ENCODE data around the gene ST8SIA2.

Gene ST8SIA2

GRCh38 chr15:92430069-92430440 is 36.4 kb downstream of the ST8SIA2 start:
- DNase-seq = no peak
- peaks cover 28% of the 10 kb centered on the region for H3K36me3 Mint-ChIP-seq (ENCODE audit: low read depth)
- H3K27me3 Mint-ChIP-seq (ENCODE audit: low read depth, poor library complexity) = no peaks in the 10 kb centered on the region
- TF ChIP-seq, protein P1, sequence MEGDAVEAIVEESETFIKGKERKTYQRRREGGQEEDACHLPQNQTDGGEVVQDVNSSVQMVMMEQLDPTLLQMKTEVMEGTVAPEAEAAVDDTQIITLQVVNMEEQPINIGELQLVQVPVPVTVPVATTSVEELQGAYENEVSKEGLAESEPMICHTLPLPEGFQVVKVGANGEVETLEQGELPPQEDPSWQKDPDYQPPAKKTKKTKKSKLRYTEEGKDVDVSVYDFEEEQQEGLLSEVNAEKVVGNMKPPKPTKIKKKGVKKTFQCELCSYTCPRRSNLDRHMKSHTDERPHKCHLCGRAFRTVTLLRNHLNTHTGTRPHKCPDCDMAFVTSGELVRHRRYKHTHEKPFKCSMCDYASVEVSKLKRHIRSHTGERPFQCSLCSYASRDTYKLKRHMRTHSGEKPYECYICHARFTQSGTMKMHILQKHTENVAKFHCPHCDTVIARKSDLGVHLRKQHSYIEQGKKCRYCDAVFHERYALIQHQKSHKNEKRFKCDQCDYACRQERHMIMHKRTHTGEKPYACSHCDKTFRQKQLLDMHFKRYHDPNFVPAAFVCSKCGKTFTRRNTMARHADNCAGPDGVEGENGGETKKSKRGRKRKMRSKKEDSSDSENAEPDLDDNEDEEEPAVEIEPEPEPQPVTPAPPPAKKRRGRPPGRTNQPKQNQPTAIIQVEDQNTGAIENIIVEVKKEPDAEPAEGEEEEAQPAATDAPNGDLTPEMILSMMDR (IDR thresholded peaks at IDR 0.05) = no peak
- H3K27ac Mint-ChIP-seq = no peak overlapping the region
- H3K4me1 Mint-ChIP-seq = peaks cover 45% of the 10 kb centered on the region
- no peak overlapping the region for H3K4me3 Mint-ChIP-seq
- no peaks in the 10 kb centered on the region for H3K9me3 Mint-ChIP-seq

DNA sequence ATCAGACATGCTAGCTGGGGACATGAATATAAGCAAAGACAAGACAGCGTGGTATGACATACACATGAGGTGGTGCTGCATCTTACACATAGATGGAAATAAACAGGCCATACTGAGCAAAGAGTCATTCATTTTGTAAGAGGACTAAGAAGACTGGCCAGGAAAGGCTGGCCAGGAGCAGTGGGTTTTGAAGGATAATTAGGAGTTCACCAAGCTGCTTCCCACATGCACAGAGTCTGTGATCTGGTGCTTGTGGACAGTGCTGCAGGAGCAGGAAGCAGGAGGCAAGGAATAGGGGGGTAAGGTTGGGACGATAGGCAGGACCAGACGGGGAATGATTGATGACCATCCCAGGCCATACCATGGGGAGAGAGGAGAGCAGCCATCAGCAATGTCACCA is 41.5 kb downstream of the ST8SIA2 start:
- TF ChIP-seq, protein P1 (IDR thresholded peaks at IDR 0.05) = no peak
- H3K4me1 Mint-ChIP-seq = peaks cover 46% of the 10 kb centered on the region
- no peak for DNase-seq

DNA sequence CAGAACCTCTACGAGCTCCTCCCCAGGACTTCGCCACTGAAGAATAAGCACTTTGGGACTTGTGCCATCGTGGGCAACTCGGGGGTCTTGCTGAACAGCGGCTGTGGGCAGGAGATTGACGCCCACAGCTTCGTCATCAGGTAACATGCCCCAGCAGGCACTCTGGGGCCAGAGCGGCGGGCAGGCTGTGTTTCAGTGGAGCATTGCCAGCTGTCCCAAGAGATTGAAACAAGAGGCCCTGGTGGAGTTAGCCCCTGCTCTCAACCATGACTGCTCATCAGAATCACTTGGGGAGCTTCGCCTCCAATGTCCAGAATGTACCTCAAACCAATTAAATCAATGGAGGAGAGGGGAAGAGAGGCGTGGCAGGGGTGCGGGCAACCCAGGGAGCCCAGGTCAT is 44.8 kb downstream of the ST8SIA2 start:
- Mint-ChIP-seq H3K9me3 (no peaks in the 10 kb centered on the region), H3K27ac (peak overlapping the region; percentile 81), H3K36me3 (ENCODE audit: low read depth) (peaks cover 54% of the 10 kb centered on the region), H3K4me3 (no peak overlapping the region), H3K4me1 (peaks cover 40% of the 10 kb centered on the region), H3K27me3 (ENCODE audit: low read depth, poor library complexity) (no peaks in the 10 kb centered on the region)
- TF ChIP-seq, protein P1 (IDR thresholded peaks at IDR 0.05) = no peak
- DNase-seq = no peak

More for the DNA sequence above, 41.5 kb downstream of the ST8SIA2 start:
- Mint-ChIP-seq H3K36me3 (ENCODE audit: low read depth) (peaks cover 53% of the 10 kb centered on the region), H3K27ac (peak overlapping the region; percentile 30), H3K9me3 (no peaks in the 10 kb centered on the region), H3K4me3 (no peak overlapping the region), H3K27me3 (ENCODE audit: low read depth, poor library complexity) (no peaks in the 10 kb centered on the region)

- TF ChIP-seq, protein P1 (IDR thresholded peaks at IDR 0.05) = no peak
- no peaks in the 10 kb centered on the region for H3K27me3 Mint-ChIP-seq (ENCODE audit: low read depth, poor library complexity)
- no peaks in the 10 kb centered on the region for H3K9me3 Mint-ChIP-seq
- DNase-seq = no peak
- H3K36me3 Mint-ChIP-seq (ENCODE audit: low read depth) = peaks cover 29% of the 10 kb centered on the region
- no peak overlapping the region for H3K27ac Mint-ChIP-seq
- no peak overlapping the region for H3K4me3 Mint-ChIP-seq
- H3K4me1 Mint-ChIP-seq = peaks cover 14% of the 10 kb centered on the region
Measured at GRCh38 chr15:92443381-92443780, 49.7 kb downstream of the ST8SIA2 start.

DNA sequence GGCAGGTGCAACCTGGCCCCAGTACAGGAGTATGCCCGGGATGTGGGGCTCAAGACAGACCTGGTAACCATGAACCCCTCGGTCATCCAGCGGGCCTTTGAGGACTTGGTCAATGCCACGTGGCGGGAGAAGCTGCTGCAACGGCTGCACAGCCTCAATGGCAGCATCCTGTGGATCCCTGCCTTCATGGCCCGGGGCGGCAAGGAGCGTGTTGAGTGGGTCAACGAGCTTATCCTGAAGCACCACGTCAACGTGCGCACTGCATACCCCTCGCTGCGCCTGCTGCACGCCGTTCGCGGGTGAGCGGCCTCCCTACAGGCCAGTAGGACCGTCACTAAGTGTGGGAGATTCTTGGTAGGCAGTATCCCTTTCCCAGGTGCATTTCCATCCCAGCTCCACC is 51.0 kb downstream of the ST8SIA2 start:
- no peak overlapping the region for H3K4me3 Mint-ChIP-seq
- H3K9me3 Mint-ChIP-seq = no peaks in the 10 kb centered on the region
- H3K36me3 Mint-ChIP-seq (ENCODE audit: low read depth) = peaks cover 23% of the 10 kb centered on the region
- no peak overlapping the region for H3K27ac Mint-ChIP-seq
- H3K27me3 Mint-ChIP-seq (ENCODE audit: low read depth, poor library complexity) = no peaks in the 10 kb centered on the region
- TF ChIP-seq, protein P1 (IDR thresholded peaks at IDR 0.05) = no peak
- H3K4me1 Mint-ChIP-seq = peaks cover 1% of the 10 kb centered on the region
- no peak for DNase-seq

- no peak overlapping the region for H3K27ac Mint-ChIP-seq
- no peaks in the 10 kb centered on the region for H3K4me1 Mint-ChIP-seq
- H3K36me3 Mint-ChIP-seq (ENCODE audit: low read depth) = peaks cover 44% of the 10 kb centered on the region
- DNase-seq = no peak
- H3K4me3 Mint-ChIP-seq = no peak overlapping the region
- TF ChIP-seq, protein P1 (IDR thresholded peaks at IDR 0.05) = no peak
- H3K9me3 Mint-ChIP-seq = no peaks in the 10 kb centered on the region
- H3K27me3 Mint-ChIP-seq (ENCODE audit: low read depth, poor library complexity) = peaks cover 3% of the 10 kb centered on the region
Measured at GRCh38 chr15:92448370-92448769, 54.7 kb downstream of the ST8SIA2 start.

Measured in nephron progenitor cell (in vitro differentiated cells).